GM21367 (cell line): ENCODE measurements around the gene SSBP1.
"Not testable (repeated sequence)": the region's sequence is repeated elsewhere in the genome, so short reads cannot be mapped to it uniquely, and the experiment has no call there.

ENCODE experiments used
- ATAC-seq: cut with Tn5 transposase; IDR thresholded peaks from one replicate; pipeline ENCODE4 v1.9.1; 2021; ENCODE audit not compliant: unreplicated experiment

SSBP1 gene

GRCh38 chr7:141709318-141709717 lies 28.8 kb upstream of the SSBP1 start:
- ATAC-seq = no peak

- no peak for ATAC-seq
Observed at GRCh38 chr7:141709749-141710148, 28.4 kb upstream of the SSBP1 start.

GRCh38 chr7:141710301-141710700 lies 27.9 kb upstream of the SSBP1 start:
- ATAC-seq = no peak

GRCh38 chr7:141712603-141713255 lies 25.4 kb upstream of the SSBP1 start:
- ATAC-seq = no peak

- ATAC-seq = no peak
Observed at GRCh38 chr7:141713890-141714289, 24.3 kb upstream of the SSBP1 start.

- ATAC-seq = no peak
Observed at GRCh38 chr7:141714571-141714970, 23.6 kb upstream of the SSBP1 start.

GRCh38 chr7:141715018-141715417 lies 23.1 kb upstream of the SSBP1 start:
- no peak for ATAC-seq

- no peak for ATAC-seq
Observed at GRCh38 chr7:141715794-141716689, 22.1 kb upstream of the SSBP1 start.

GRCh38 chr7:141717450-141717849 lies 20.7 kb upstream of the SSBP1 start:
- no peak for ATAC-seq

GRCh38 chr7:141722529-141722928 lies 15.6 kb upstream of the SSBP1 start:
- no peak for ATAC-seq

GRCh38 chr7:141729020-141729419 lies 9.1 kb upstream of the SSBP1 start:
- no peak for ATAC-seq

- ATAC-seq = no peak
Observed at GRCh38 chr7:141731476-141732149, 6.5 kb upstream of the SSBP1 start.

- no peak for ATAC-seq
Observed at GRCh38 chr7:141737118-141737835, 881 bp upstream of the SSBP1 start.

GRCh38 chr7:141738592-141739013 lies 445 bp downstream of the SSBP1 start:
- ATAC-seq = no peak

GRCh38 chr7:141739250-141739649 lies 1.1 kb downstream of the SSBP1 start:
- ATAC-seq = no peak

- ATAC-seq = no peak
Observed at GRCh38 chr7:141742229-141742628, 4.1 kb downstream of the SSBP1 start.

- ATAC-seq = no peak
Observed at GRCh38 chr7:141744131-141744530, 6.0 kb downstream of the SSBP1 start.

GRCh38 chr7:141748396-141748795 lies 10.2 kb downstream of the SSBP1 start:
- ATAC-seq = no peak

GRCh38 chr7:141751904-141752303 lies 13.7 kb downstream of the SSBP1 start:
- ATAC-seq = not testable (repeated sequence)

GRCh38 chr7:141752634-141753033 lies 14.5 kb downstream of the SSBP1 start:
- no peak for ATAC-seq

GRCh38 chr7:141754939-141755338 lies 16.8 kb downstream of the SSBP1 start:
- ATAC-seq = no peak
